ENCODE results near the gene FMR1. TPM values are rescaled to one million over a fixed set of nuclear protein-coding genes. Genes with fewer than 3 reads are reported as not detected.

The FMR1 gene
- total RNA-seq, 1 donor from 2014 or later: 58.8 TPM

DNA sequence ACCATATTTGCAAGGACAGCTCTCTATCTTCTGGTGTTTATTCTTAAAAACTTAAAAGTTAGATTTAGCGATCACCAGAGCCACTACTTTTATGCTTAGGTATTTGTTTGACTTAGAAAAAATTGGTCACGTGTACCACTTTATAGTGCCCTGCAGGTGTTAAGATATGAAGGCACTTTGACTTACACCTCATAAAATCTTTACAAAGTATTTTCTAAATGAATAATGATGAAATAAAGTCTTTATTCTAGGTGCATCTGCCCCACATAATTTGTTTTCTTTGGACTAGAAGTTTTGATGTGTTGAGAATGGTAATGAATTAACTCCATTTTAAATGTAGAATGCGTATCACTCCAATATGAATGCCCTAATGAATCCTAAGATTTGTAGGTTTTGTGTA, 2.9 kb downstream of the FMR1 start:
- intact Hi-C loops (cut with micrococcal nuclease): loop anchor here (5.0 to 10.0 kb wide), 4 partner anchors 150 to 1718 kb away; partner anchors contain the start of genes AFF2 and TMEM185A

DNA sequence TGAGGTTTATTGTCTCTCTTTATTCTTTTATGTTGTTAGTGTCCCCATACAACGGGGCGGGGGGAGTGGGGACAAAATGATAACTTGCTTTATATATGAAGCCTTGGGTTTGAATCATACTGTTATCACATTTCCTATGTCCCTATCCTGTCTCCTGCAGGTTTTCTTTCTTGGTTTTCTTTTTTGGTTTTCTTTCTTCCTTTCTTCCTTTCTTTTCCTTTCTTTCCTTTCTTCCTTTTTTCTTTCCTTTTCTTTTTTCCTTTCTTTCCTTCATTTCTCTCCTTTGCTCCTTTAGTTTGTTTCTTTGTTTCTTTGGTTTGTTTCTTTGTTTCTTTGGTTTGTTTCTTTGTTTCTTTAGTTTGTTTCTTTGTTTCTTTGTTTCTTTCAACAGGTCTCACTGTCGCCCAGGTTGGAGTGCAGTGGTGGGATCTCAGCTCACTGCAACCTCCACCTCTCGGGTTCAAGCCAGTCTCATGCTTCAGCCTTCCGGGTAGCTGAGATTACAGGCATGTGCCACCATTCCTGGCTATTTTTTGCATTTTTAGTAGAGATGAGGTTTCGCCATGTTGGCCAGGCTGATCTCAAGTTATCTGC, 4.8 kb downstream of the FMR1 start:
- intact Hi-C loops (cut with micrococcal nuclease): loop anchor here (10.0 kb wide), 3 partner anchors 152 to 1368 kb away; partner anchors contain the start of gene AFF2

GRCh38 chrX:147917700-147918695, 6.3 kb downstream of the FMR1 start:
- intact Hi-C loops (cut with micrococcal nuclease): loop anchor here (10.0 kb wide), 3 partner anchors 153 to 1367 kb away; partner anchors contain the start of gene AFF2

- intact Hi-C loops (cut with micrococcal nuclease): no loop called here
Measured at GRCh38 chrX:147920161-147920666, 8.5 kb downstream of the FMR1 start.

DNA sequence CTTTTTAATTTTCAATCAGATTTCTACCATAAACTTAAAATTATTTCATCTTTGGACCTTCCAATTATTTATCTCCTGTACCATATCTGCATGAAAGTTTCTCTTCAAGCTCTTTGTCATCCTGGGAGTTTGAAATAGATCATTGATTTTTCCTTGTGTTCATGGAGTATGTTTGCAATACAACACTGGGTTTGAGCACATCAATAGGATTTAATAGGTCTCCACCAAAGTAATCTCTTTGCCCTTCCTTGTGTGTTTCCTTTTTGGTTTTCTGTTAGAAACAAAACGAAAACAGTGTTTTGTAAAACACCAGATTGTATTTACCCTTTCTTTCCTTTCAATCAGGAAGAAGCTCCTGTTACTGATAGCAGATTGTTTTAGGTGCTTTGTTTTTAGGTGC, 11.9 kb downstream of the FMR1 start:
- intact Hi-C loops (cut with micrococcal nuclease): no loop called here

DNA sequence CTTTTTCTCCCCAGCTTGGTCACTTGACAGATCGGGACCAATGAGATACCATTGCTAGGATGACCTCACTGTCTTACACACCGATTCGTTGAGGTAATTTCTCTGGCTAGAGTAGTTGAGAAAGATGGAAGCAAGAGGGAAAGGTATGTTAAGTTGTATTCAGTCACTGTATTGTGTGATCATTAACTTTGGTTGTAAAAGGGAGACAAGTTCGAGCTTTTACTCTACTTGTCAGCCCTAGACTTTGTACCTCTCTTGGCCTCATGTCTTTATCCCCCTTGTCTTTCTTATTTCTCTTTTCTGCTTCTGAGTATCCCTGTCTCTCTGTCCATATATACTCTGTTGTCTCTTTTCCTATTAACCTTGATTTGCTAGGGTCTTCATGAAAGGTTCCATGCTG, 15.5 kb downstream of the FMR1 start:
- intact Hi-C loops (cut with micrococcal nuclease): no loop called here

- intact Hi-C loops (cut with micrococcal nuclease): no loop called here
Measured at GRCh38 chrX:147933815-147934214, 22.1 kb downstream of the FMR1 start.

DNA sequence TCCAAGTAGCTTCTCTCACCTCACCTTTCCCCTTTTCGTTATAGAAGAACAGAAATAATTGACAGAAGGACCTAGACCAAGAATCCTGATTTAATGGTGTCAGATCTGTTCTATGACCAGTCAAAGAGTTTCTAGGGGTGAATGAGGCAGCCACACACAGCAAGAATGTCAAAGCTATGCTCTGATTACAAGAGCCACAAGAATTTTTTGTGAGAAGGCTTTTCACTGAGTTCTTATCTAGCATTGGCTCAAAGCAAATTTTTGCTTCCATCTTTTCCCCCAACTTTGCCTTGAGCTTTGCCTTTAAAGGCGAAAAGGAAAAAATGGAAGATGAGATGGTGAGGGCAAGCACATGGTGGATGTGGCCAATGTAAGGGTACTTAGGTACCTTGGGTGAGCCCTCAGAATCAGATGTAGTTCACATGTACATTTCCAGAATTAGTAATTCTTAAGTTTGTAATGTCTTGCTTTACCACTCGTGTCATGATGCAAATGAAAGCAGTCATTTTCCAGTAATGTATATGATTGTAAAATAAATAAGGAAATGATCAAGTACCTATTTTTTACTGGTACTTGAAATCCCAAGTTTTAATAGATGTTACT, 23.5 kb downstream of the FMR1 start:
- intact Hi-C loops (cut with micrococcal nuclease): no loop called here

DNA sequence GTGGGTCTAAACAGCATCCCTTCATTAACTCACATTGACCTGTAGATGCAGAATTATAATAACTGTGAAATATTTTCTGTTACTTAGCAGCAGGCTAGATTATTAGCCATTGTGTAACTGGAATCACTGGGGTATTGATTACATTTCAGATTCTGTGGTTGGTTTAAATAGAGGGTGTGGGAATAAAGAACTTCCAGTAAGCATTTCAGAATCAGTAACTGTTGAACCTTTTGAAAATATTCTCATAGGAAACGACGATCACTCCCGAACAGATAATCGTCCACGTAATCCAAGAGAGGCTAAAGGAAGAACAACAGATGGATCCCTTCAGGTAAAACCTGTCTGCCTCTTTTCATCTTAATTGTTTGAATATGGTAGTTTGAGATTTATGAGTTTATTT, 33.6 kb downstream of the FMR1 start:
- intact Hi-C loops (cut with micrococcal nuclease): no loop called here

DNA sequence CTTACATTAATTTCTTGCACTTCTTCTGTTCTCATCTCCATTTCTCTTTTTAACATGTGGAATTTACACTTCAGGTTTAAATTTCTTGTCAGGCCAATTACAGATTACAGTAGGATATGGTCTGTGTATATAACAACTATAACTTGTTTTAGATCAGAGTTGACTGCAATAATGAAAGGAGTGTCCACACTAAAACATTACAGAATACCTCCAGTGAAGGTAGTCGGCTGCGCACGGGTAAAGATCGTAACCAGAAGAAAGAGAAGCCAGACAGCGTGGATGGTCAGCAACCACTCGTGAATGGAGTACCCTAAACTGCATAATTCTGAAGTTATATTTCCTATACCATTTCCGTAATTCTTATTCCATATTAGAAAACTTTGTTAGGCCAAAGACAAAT, 36.8 kb downstream of the FMR1 start:
- intact Hi-C loops (cut with micrococcal nuclease): no loop called here

- intact Hi-C loops (cut with micrococcal nuclease): no loop called here
Measured at GRCh38 chrX:147950352-147950751, 38.6 kb downstream of the FMR1 start.

DNA sequence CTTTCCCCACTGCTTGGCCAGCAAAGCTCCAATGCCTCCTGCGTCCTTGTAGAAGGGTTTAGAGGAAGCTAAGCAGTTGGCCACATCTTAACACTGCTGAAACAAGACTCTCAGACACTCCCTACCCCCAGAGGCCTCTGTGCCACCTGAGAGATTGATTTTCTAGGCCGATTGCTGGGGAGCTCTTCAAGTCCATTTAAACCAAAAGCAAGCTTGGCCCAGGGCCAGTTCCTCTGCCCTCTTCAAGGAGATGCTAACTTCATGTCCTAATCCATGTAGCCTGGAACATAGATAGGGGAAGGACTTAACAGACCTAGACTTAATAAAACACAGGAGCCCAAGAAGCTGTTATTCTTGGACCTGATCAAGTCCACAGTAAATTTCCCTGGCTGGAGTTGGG, 42.3 kb downstream of the FMR1 start:
- intact Hi-C loops (cut with micrococcal nuclease): no loop called here

DNA sequence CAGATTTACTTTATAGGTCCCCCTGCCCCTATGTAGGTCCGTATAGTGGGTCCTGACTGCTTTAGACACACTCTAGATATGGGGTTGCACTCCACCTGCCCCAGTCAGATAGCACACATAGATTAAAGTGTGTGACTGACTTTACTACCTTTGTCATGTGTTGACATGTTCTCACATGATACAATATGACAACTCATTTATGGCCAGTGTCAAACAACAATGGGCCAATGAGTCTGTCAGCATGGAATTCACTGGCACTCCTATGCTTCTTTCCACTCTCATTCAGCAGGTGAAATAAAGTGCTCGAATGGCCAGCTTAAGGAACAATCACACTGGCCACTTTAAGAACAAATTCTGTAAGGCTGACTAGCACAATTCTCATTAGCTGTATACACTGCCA, 45.6 kb downstream of the FMR1 start:
- intact Hi-C loops (cut with micrococcal nuclease): no loop called here

- intact Hi-C loops (cut with micrococcal nuclease): no loop called here
Measured at GRCh38 chrX:147958291-147958690, 46.6 kb downstream of the FMR1 start.

- intact Hi-C loops (cut with micrococcal nuclease): no loop called here
Measured at GRCh38 chrX:147960722-147961121, 49.0 kb downstream of the FMR1 start.

DNA sequence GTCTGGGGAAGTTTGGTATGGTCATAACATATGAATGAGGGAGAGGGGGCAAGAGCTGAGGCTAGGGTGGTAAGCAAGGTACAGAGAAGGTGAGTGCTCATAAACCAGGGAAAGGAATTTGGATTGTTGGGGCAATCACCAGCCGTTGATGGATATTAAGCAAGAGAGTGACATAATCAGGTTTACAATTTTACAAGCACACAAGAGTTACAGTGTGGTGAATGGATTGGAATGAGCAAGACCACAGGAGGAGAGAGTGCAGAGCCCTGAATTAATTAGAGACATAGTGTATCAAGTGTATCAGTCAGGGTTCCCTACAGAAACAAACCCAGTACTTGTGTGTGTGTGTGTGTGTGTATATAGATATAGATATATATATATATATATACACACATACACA, 50.8 kb downstream of the FMR1 start:
- intact Hi-C loops (cut with micrococcal nuclease): no loop called here

DNA sequence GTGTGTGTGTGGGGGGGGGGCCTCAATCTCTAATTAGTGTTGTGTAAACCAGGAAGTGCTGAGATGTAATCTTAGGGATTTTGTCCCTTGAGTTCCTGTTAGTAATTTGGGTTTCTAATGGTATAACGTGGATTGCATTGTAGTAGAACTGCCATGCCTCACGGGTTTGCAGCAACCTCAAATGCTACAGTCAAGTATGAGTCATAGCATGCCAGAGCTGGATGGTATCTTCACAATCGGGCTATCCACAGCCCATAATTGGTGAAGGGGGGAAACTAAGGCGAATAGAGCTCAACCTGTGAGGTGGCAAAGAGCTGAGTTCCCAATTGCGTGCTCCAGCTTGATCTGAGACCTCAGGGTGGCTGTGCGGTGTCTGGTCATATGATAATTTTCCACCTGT, 67.2 kb downstream of the FMR1 start:
- intact Hi-C loops (cut with micrococcal nuclease): no loop called here

GRCh38 chrX:147981038-147981752, 69.5 kb downstream of the FMR1 start, which contains the start of gene FMR1NB:
FMR1NB (plus strand) TSS chrX:147981337; CDS start chrX:147981403, 66 bp downstream.
- intact Hi-C loops (cut with micrococcal nuclease): no loop called here
